Sigmoid colon (tissue), 7 donors: ENCODE results near the gene IL17RB. TPM values are rescaled to one million over a fixed set of nuclear protein-coding genes. Genes with fewer than 3 reads are reported as not detected.

Experiments
- DNase-seq: peaks from one replicate; pipeline ENCODE4 v3.0.0-alpha.2; 2019
- H3K27ac ChIP-seq, 4 donors: fragments of 200-600 bp; sonication (generic); one replicate each; pipeline ENCODE4 v1.5.1; 2016 to 2019; ENCODE audit warnings: mild to moderate bottlenecking in 1 of 4
- H3K27me3 ChIP-seq, 3 donors: fragments of 200-600 bp; sonication (generic); one replicate each; pipeline ENCODE4 v1.5.1; 2019; ENCODE audit warnings: mild to moderate bottlenecking in 1 of 3
- H3K36me3 ChIP-seq, 4 donors: fragments of 200-600 bp; sonication (generic); one replicate each; pipeline ENCODE4 v1.5.1; 2016 to 2019
- H3K4me1 ChIP-seq, 4 donors: fragments of 200-600 bp; sonication (generic); one replicate each; pipeline ENCODE4 v1.5.1; 2017 to 2019
- H3K4me3 ChIP-seq, 4 donors: fragments of 200-600 bp; sonication (generic); one replicate each; pipeline ENCODE4 v1.5.1; 2017 to 2019; ENCODE audit warnings: mild to moderate bottlenecking in 2 of 4, moderate library complexity in 1 of 4
- H3K9me3 ChIP-seq, 4 donors: fragments of 200-600 bp in 3 of 4; sonication (generic) in 3 of 4; one replicate each; pipeline versions ENCODE4 v1.5.1 to v1.6.1; 2013 to 2019
- CTCF ChIP-seq, 4 experiments: fragments of 450-650 bp in 3 of 4; fragments of 200-600 bp in 1 of 4; IDR thresholded peaks; one replicate each; pipeline ENCODE4 v1.5.1; 2016 to 2019; ENCODE audit warnings: antibody characterized with exemption in 4 of 4, mild to moderate bottlenecking in 3 of 4, moderate library complexity in 2 of 4
- EP300 ChIP-seq, 4 donors: sonication (generic); formaldehyde crosslinking; IDR thresholded peaks; one replicate each; pipeline ENCODE4 v1.6.1; 2017; ENCODE audit warnings: antibody characterized with exemption in 4 of 4
- POLR2A ChIP-seq, 2 donors: fragments of 450-650 bp; IDR thresholded peaks; one replicate each; pipeline ENCODE4 v1.6.1; 2016; ENCODE audit warnings: antibody characterized with exemption in 2 of 2, mild to moderate bottlenecking in 2 of 2, moderate library complexity in 2 of 2
- POLR2AphosphoS5 ChIP-seq, 4 donors: sonication (generic); formaldehyde crosslinking; IDR thresholded peaks; one replicate each; pipeline ENCODE4 v1.6.1; 2017; ENCODE audit warnings: antibody characterized with exemption in 4 of 4
- WGBS, 2 donors: extraction: QIAGEN DNeasy Blood & Tissue Kit; methylation state at CpG; one replicate each; pipeline ENCODE4 v1.1.7; 2013; 5-methylcytosine and 5-hydroxymethylcytosine counted together
- intact Hi-C: fragments of 100-400 bp; cut with DNase I; formaldehyde crosslinking; loops from one replicate; pipeline ENCODE4 v1.15.1; 2023
- polyA plus RNA-seq, 3 donors: library from polyadenylated mRNA; stranded (reverse); fragments of 200-250 nt; gene quantifications; one replicate each; pipeline ENCODE4 v1.2.3, GENCODE V29; 2013
- small RNA-seq, 3 donors: library from RNA; depleted of rRNA; stranded (forward); fragments of <200 nt; gene quantifications; one replicate each; pipeline ENCODE3, GENCODE V24; 2016
- total RNA-seq, 4 donors: library from RNA; depleted of rRNA; stranded (reverse); fragments of >200 nt; gene quantifications; one replicate each; pipeline ENCODE4 v1.1.0, GENCODE V29; 2016
- donor health status: healthy with polysubstance abuse.
- donor health status: Bipolar disorder and iron deficiency.
- donor health status: healthy.

The IL17RB gene
- total and polyA plus RNA-seq, 7 donors = 1.1 to 9.0 (median 2.2) TPM

- 17 to 52% methylated on average over 1 of the region's 1 CpG for WGBS, 2 donors
- intact Hi-C loops = no loop called here
- Histone ChIP-seq H3K4me1 (no peaks in the 10 kb centered on the region), H3K27ac (no peak overlapping the region), H3K9me3 (no peaks in the 10 kb centered on the region), H3K36me3 (no peaks in the 10 kb centered on the region), H3K27me3 (peaks cover 0 to 14% (median 0%) of the 10 kb centered on the region in 3 donors), H3K4me3 (no peak overlapping the region)
- TF ChIP-seq POLR2AphosphoS5 (IDR thresholded peaks at IDR 0.05) (no peak), CTCF (IDR thresholded peaks at IDR 0.05) (no peak), POLR2A (IDR thresholded peaks at IDR 0.05) (no peak), EP300 (IDR thresholded peaks at IDR 0.05) (no peak)
- DNase-seq = no peak
These were observed 55.7 kb downstream of the IL17RB start for GRCh38 chr3:53902067-53902466.

GRCh38 chr3:53902711-53903110, 56.3 kb downstream of the IL17RB start:
- 57 to 69% methylated on average over 5 of the region's 5 CpGs for WGBS, 2 donors
- no peak overlapping the region for H3K4me3 ChIP-seq
- DNase-seq = no peak
- H3K27me3 ChIP-seq = peaks cover 0 to 7% (median 0%) of the 10 kb centered on the region in 3 donors
- H3K9me3 ChIP-seq = no peaks in the 10 kb centered on the region
- no peaks in the 10 kb centered on the region for H3K36me3 ChIP-seq
- H3K4me1 ChIP-seq = no peaks in the 10 kb centered on the region
- intact Hi-C loops = no loop called here
- TF ChIP-seq POLR2AphosphoS5 (IDR thresholded peaks at IDR 0.05) (no peak), EP300 (IDR thresholded peaks at IDR 0.05) (no peak), POLR2A (IDR thresholded peaks at IDR 0.05) (no peak), CTCF (IDR thresholded peaks at IDR 0.05) (no peak)
- no peak overlapping the region for H3K27ac ChIP-seq

- intact Hi-C loops = no loop called here
- Histone ChIP-seq H3K9me3 (no peaks in the 10 kb centered on the region), H3K36me3 (no peaks in the 10 kb centered on the region), H3K4me3 (no peak overlapping the region), H3K27ac (no peak overlapping the region), H3K27me3 (no peaks in the 10 kb centered on the region), H3K4me1 (no peaks in the 10 kb centered on the region)
- DNase-seq = no peak
- TF ChIP-seq EP300 (IDR thresholded peaks at IDR 0.05) = no peak
- no peak for TF ChIP-seq CTCF (IDR thresholded peaks at IDR 0.05)
- TF ChIP-seq POLR2A (IDR thresholded peaks at IDR 0.05) = no peak
- no peak for TF ChIP-seq POLR2AphosphoS5 (IDR thresholded peaks at IDR 0.05)
- WGBS, 2 donors = 72 to 86% methylated on average over 8 of the region's 8 CpGs
These were observed 67.0 kb downstream of the IL17RB start for GRCh38 chr3:53913401-53913800.

Small RNA genes lying within 50 kb of the gene (small RNA-seq; reads per million reads assigned to genes)
- 0 reads per million in 3 donors for gene AC012467.1

Other genes with a start within 250 kb of the IL17RB start
- gene CHDH, start 149 bp upstream of the IL17RB start, total RNA-seq = 1 to 10 TPM; 1.1 to 1.8 (median 1.7) TPM
- gene CHDH, start 149 bp upstream of the IL17RB start, polyA plus RNA-seq = 1 to 10 TPM; 5.4 to 9.5 (median 6.8) TPM
- gene ACTR8, start 35.6 kb downstream of the IL17RB start, total RNA-seq = 10 to 100 TPM; 18.5 to 30.7 (median 20.4) TPM
- 10 to 100 TPM in 2 of 3 donors, 1 to 10 TPM in 1; 9.0 to 15.3 (median 12.9) TPM for gene ACTR8, start 35.6 kb downstream of the IL17RB start, polyA plus RNA-seq
- gene SELENOK, start 45.3 kb downstream of the IL17RB start, total RNA-seq = 100 to 1,000 TPM in 1 of 4 donors, 10 to 100 TPM in 3; 61.5 to 108 (median 77.7) TPM
- gene SELENOK, start 45.3 kb downstream of the IL17RB start, polyA plus RNA-seq = 100 to 1,000 TPM in 2 of 3 donors, 10 to 100 TPM in 1; 57.2 to 173 (median 151) TPM